HG03196 (cell line): Measurements from ENCODE around the gene FIBP.

Experiments used
- ATAC-seq: cut with Tn5 transposase; IDR thresholded peaks from one replicate; pipeline ENCODE4 v1.9.1; 2021; ENCODE audit not compliant: unreplicated experiment

FIBP gene

DNA sequence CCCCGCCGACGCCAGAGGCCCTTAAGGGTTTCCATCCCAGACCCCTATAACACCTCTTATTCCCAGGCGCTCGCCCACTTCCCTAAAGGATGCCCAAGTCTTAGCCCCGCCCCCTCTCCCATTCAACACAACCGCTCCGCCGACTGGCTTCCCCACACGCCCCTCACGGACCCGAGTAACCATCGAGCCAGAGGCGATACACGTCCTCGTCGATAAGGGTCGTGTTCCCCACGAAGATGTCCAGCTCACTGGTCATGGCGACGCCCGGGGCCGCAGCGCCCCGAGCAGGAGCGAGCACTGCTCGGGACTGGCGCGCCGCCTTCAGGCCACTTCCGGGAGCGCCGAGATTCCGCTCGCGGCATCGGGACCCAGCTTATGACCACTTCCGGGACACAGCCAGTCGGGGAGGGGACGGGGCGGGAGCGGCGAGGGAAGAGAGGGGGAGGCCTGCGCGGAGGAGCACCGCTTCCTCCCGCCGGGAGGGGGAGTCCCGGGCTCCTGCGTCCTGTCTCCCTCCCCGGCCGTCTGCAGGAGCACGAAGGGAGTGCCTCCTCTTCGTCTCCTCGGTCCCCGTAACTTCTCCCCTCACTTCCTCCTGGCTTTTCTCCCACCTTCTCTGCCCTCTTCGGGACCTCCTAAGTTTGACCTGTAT lies at the start of gene FIBP:
FIBP (minus strand) TSS at position 309 of the 652 bp plus-strand sequence; CDS start at position 256, 53 bp downstream.
- ATAC-seq: peak; percentile 43

DNA sequence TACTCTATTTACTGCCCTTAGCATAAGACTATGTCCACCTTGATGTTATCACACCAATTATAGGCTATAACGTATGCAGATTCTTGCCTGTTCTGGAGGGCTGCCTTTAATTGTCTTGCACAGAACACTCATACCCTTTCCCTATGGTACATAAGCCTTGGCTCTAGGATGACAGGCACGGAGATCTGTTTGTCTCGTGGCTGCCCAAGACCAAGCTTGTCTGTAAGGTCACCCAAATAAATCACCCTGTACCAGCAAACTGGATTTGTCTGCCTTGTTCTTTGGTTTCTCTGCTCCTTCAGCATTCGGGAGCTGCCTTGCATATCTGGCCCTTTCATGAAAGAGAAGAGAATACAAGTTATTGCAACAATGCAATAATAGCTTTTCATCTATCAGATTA lies 49.5 kb upstream of the FIBP start:
- ATAC-seq: no peak

DNA sequence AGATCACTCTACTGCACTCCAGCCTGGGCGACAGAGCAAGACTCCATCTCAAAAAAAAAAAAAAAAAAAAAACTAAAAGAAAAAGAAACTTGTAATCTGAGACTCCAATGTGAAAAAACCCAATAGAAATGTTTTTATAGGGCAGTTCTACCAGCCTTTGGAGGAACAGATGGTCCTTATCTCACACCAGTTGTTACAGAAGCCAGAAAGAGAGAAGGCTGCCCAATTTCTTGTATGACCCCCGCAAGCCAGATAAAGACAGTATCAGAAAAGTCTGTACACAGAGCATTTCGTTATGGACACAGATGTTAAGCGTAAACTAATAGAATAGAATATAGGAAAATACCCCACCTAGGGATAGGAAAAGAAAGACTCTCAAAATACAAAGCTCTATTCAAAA lies 45.7 kb upstream of the FIBP start:
- ATAC-seq: no peak

DNA sequence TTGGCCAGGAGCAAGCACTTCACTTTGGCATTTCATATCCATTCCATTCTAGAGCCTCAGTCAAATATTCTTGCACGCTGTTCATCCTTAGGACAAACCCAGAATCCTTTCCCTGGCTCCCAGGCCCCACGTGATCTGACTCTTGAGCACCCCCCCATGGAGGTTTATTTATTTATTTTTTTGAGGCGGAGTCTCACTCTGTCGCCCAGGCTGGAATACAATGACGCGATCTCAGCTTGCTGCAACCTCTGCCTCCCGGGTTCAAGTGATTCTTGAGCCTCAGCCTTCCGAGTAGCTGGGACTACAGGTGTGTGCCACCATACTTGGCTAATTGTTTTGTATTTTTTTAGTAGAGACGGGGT lies 44.3 kb upstream of the FIBP start:
- ATAC-seq: no peak

DNA sequence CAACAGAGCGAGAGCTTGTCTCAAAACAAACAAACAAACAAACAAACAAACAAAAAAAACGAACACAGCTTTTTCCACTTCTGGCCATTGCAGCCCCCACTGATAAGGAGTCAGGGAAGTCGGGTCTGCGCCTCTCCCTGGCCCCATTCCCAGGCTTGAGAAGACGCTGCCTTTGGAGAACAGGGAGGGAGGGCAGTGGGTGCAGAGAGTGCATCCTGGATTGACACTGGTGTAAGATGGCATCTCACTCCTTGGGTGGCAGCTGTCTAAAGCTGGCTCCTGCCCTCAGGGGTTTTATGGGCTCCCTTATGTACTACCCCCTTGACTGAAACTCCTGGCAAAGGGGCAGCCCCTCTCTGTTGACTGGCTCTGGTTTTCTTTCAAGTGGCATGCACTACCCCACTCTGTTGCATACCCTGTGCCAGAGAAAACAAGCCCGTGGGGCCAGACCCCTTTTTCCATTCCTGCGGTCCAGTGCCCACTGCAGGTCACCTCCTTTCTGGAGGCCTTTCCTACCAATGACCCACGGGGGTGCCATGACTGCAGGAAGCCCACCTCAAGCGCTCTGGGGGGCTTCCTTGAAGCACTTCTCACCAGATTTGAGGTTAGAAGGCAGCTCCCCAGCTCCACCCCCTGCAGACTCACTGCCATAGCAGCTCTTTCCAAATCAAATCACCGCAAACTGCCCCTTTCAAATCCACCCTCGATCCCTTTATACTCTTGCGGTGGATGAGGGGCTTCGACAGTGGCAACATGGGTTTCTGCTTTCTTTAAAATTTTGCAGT lies 43.7 kb upstream of the FIBP start:
- ATAC-seq: no peak

DNA sequence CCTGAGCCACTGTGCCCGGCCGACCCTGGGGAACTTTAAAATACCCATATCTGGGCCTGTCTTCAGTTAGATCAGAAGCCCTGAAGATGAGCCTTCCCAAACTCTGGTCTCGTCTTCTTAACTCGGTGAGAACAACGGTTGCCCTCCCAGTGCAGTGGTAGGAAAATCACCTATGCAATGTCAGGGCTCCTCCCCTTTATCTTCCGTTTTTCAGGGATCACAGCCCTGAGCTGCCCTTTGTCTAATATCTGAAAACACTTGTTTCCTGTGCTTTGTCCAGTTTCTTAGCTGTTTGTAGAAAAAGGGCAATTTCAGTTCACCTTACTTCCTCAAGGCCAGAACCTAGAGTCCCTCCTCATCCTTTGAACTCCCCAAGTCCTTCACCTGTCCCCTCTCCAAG lies 40.4 kb upstream of the FIBP start:
- ATAC-seq: no peak

DNA sequence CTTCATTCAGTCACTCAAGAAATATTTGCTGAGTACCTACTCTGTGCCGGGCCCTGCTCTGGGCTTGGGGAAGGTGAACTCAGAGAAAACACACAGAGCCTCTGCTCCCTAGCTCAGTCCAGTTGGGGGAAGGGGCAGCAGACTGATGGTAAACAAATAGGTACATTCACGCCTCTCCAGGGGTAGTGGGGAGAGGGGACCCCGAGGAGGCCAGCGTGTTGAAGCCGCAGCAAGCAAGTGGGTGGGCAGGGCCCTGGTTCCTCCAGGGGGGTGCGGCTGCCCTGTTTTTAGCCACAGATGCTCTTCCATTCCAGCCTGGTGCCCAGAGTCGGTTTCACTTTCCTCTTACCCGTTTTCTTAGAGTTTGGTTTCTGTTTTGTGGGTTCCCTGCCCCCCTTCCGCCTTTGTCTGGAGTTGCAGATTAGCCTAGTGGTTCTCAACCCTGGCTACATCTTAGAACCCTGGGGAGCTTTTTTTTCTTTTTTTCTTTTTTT lies 39.7 kb upstream of the FIBP start:
- ATAC-seq: peak; percentile 56

DNA sequence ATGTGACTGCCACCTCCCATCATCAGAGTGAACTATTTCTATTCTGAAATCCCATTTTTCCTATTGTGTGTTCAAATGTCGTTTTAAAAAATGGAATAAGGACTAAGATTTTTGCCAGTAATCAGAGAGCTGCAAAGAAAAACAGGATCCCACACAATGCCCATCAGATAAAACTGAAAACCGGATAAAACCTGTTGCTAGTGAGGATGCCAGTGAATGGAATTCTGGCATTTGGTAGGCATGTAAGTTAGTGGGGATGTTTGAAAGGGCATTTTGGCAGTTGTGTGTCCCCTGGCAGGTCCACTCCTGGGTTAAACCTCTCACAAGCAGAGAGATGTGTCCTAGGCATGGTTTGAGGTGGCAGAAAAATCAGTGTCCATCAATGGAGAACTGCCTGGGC lies 37.1 kb upstream of the FIBP start:
- ATAC-seq: no peak

DNA sequence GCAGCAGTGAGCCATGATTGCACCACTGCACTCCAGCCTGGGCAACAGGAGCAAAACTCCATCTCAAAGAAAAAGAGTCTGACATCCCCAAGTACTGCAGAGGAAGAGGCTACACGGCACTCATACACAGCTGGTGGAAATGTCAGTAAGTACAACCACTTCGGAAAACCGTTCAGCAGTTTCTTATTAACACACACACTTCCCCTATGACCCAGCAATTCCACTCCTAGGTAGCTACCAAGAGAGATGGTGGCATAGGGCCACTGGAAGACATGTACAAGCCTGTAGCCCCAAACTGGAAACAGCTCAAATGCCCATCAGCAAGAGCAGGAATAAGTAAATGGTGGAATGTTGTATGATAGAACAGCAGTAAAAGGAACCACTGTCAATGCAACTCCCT lies 34.3 kb upstream of the FIBP start:
- ATAC-seq: no peak

DNA sequence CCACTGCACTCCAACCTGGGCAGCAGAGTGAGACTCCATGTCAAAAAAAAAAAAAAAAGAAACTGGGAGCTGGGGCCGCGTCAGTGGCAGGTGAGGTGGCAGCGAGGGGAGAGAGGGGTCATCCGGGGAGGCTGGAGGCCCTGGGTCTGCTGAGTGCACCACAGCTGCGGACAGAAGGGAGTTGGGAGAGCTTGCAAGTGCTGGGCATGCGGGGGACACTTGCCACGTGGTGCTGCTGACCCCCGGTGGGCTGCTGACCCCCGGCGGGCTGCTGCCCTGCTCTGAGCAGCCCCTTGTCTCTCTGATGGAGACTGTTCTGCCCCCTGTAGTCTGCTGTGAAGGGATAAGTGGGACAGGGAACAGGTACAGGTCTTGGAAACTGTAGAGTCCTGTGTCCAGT lies 33.6 kb upstream of the FIBP start:
- ATAC-seq: no peak

DNA sequence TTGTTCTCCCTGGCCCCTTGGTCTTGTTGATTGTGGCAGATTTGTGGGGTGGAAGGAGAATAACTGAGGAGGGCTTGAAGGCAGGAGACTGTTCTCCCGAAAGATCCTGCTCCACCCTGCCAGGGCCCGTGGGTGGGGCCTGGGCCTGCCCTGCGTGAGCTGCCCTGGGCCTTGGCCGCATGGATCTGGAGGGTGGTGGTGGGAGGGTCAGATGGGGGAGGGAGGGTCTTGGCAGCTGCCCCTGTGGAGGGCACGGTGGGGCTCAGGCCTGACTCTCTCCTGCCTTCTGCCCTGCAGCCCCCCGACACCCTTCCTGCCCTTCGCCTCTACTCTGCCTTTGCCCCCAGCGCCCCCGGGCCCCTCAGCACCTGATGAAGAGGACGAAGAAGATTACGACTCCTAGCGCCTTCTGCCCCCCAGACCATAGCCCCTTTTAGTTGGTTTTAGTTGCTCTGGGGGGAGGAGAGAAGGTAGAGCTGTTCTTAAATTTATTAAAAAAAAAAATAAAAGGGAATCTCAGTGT lies 32.8 kb upstream of the FIBP start:
- ATAC-seq: no peak

DNA sequence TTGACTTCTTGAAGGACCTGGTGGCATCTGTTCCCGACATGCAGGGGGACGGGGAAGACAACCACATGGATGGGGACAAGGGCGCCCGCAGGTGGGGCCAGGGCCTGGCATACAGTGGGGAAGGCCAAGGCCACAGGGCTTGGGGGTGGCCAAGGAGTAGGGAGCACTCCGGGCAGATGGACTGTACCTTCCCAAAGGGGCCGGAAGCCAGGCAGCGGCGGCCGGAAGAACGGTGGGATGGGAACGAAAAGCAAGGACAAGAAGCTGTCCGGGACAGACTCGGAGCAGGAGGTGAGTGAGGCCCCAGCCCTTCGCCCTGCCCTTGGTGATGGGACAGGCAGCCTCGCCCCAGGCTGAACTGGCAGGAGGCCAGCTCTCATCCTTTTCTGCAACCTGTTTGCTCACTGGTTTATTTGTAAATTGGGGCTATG lies 32.1 kb upstream of the FIBP start:
- ATAC-seq: no peak

DNA sequence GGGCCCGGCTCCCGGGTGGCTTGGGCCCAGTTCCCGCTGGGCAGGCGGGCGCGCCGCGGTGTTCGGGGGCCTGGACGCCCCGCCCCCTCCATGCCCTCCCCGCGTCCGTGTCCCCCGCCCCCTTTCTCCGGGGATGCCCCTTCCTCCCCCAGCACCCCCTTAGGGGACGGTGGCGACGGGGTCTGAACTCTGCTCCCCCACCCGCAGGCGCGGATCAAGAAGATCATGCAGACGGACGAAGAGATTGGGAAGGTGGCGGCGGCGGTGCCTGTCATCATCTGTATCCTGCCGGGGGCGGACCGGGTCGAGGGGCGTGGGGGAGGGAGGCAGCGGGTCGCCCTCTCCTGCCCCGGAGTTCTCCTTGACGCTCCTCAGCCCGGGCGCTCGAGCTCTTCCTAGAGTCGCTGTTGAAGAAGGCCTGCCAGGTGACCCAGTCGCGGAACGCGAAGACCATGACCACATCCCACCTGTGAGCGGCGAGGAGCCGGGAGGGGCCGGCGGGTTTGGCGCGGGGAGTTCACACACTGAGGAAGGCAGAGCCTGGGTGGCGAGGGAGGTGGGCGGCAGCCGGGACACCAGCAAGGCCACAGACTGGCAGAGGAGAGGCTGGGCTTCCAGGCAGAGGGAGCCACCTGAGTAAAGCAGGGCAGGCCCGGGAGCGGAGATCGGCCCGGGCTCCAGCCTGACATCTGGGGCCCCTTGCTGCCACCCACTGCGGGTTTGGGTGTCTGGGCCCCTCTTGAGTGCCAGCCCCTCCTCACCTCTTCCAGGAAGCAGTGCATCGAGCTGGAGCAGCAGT lies 31.5 kb upstream of the FIBP start:
- peak; percentile 28 for ATAC-seq

DNA sequence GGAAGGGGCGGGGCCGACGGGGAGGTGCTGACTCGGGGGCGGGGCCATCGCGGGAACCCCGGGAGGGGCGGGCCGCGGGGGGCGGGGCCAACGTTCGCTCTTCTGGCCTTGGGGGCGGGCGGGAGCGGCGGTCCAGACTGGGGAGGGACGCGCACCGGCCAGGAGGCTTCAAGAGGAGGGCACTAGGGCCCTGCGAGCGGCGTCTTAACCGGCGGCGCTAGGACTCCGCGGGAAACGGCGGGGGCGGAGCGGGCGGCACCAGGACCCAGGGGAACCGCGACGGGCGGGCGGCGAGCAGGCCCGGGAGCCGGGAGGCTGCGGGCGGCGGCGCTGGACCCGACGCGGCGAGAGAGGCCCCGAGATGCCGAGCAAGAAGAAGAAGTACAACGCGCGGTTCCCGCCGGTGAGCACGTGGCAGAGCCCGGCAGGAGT lies 30.9 kb upstream of the FIBP start, which contains the start of gene DRAP1:
DRAP1 (plus strand) TSS at position 286 of the 432 bp plus-strand sequence; CDS start at position 362, 76 bp downstream.
- peak; percentile 73 for ATAC-seq

DNA sequence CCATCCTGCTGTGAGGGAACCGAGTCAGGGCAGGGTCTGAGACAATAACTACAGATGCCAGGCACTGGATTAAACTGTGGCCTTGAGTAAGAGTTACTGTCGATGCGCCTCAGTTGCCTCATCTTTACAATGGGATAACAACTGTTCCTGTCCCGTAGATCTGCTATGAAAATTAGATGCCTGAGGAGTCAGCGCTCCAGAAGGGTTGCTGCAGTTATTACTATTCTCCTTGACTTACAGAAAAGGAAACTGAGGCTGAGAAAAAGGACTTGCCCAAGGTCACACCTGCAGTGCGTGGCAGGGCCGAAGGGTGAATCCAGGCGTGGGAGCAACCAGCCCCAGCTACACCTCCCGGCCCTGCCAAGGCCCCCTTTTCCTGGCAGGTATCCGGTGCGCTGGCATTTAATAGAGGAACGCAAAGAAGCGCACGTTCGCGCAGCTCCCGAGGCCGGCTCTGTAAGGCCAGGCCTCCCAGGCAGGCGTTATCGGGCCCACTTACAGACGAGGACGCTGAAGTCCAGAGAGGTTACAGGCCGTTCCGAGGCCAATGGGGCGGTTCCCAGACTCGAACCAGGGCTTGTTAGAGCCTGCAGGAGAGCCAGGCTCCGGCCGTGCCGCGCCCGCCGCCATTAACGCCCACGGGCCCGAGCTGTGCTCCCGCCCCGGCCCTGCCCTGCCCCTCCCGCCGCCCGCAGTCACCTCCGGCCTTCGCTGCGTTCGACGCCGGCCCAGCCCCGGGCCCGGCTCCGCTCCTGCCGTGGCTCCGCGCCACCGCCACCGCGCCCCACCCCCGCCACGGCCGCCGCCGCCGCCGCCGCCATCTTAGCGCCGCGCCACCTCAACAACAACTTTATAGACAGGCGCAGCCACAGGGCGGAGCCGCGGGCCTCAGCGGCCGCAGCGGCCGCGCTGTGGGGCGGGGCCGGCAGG lies 30.2 kb upstream of the FIBP start, which contains the start of gene C11orf68:
C11orf68 (minus strand) TSS at position 852 of the 930 bp plus-strand sequence; CDS start at position 821, 31 bp downstream.
- ATAC-seq: peak; percentile 50

DNA sequence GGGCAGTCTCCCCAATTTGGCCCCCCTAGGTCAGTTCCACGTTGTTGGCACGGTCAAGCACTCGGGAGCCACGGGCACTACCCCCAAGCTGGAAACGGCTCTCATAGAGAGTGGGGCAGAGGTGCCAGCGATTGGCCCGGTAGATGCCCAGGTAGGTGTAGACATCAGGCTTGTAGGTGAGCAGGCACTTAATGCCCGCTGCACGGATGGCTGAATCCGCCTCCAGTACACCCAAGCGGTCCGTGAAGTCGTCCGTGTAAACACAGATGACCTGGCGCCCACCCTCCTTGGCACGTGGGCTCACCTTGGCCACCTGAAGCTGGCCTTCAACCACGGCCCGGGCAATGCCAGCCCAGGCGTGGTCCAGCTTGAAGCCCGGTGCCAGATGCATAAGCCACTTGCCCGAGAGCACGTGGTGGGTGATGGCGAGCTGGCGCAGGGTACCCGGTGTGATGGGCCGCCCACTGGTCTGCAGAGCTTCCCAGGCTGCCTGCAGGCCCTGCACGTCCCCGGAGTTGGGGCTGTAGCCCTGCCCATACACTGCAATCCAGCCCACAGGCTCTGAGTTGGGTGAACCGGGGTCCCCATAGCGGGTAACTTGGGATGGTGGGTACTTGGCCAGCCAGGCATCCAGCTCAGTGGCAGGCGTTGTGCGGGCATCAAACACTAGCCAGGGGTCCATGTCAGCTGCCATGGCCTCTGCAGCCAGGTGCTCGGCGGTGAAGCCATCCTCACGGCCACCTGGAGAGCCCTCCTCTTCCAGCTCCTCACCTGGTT lies 29.4 kb upstream of the FIBP start:
- ATAC-seq: no peak

DNA sequence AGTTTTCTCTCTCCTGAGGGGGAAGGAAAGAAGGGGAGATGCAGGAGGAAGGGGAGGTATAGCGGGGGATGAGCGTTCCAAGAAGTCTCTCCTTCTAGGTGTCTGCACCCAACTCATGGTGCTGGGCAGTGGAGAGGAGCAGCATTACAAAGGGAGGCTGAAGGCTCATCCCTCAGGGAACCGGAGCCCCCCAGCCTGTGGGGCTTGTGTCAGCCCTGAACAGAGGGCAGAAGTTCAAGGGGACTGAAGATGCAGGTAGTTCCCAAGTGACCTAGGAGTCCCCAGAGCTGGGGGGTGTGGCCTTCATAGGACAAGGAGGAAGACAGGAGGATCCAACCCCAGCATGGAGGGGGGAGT lies 28.8 kb upstream of the FIBP start:
- no peak for ATAC-seq

DNA sequence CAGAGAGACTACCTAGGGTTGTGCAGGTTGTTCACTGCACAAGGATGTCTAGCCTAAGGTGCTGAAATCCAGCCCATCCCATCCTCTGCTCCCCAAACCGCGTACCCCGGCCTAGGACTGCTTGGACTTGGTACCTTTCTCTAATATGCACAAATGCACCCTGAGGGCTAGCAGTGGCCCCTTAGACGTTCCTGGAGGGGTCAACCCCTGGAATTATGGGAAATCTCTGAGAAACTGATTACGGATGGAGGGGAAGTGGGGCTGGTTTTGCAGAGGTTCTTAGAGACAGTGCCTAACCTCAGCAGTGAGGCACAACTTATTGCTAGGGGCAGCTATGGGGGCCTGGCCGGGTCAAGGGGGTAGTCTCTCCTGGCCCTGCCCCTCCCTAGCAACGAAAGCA lies 28.1 kb upstream of the FIBP start:
- ATAC-seq: no peak

DNA sequence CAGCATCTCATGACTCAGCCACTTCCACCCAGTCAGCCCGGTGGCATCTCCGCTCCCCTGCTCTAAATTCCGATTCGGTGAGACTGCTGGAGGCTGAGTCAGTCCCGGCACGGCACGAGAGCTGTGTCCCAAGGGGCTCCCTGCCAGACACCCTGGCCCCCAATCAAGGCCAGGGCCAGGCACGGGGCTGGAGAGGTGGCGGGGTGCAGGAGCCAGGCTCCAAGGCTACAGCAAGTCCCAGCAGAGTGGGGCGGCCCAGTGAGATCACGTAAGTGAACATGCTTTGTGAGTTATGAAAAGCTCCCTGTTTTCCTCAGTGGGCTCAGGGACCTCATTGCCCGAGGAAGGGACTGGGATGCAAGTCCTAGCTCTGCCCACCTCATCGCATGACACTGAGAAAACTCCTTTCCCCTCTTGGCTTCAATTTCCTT lies 27.6 kb upstream of the FIBP start:
- ATAC-seq: no peak
